Measurements from ENCODE around the gene RAB31. TPM values are rescaled to one million over a fixed set of nuclear protein-coding genes. Genes with fewer than 3 reads are reported as not detected.

RAB31 gene
- total and polyA plus RNA-seq, 2 of the 13 experiments (the other 11 are each of a cell fraction or from before 2014, with no cell fraction given) = 1.1 to 1.7 TPM

DNA sequence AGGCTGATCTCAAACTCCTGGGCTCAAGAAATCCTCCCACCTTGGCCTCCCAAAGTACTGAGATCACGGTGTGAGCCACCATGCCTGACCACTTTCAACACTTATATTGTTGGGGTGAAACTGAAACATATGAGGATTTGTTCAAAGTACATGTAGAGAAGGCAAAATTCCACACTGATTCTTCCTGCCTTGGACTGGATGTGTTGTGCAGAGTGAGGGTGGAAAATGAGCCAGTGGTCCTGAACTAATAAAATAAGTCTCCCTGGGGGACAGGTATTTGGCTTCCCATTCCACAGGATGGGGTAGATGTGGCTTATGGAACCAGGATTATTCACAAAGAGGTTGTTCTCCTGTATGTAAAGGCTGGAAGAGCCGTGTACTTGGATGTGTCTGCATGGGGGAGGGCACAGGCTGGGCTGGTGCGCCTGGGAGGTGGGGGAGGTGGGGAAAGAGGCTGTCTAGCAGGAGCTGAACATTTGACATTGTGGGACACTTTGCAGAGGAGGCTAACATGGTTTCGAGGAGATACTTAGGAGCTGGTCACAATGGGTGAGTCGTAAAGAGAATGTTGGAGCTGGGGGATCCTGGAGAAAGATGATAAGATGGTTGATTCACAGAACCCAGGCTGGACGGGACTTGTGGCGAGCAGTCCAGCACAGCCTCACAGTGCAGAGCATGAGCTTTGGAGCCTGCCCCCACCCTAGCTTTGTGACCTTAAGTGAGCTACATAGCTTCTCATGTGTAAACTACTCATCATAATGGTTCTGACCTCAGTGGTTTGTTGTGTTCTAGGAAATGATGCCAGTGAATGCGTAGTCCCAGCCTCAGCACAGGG, 177.3 kb downstream of the RAB31 start, which contains the start of gene TXNDC2:
TXNDC2 (plus strand) TSS at position 804 of the 835 bp plus-strand sequence. CDS start 708 bp downstream, outside the sequence.
- Histone ChIP-seq H2AFZ (ENCODE audit: low read length) (no peak within 1 kb of the TSS), H4K20me1 (ENCODE audit: insufficient read depth, low read length) (no peaks in the 10 kb centered on the region), H3K27ac (ENCODE audit: extremely low read length, insufficient read depth, low read length) (no peak within 1 kb of the TSS), H3K36me3 (replicated peaks in 1 of 2; ENCODE audit: control insufficient read depth in 1 of 2, insufficient read depth in 2 of 2, low read length in 2 of 2) (no peaks in the 10 kb centered on the region), H3K27me3 (ENCODE audit: control insufficient read depth in 1 of 2, insufficient read depth in 2 of 2, low read length in 2 of 2) (no peaks in the 10 kb centered on the region), H3K9ac (ENCODE audit: insufficient read depth, low read depth, low read length) (no peak within 1 kb of the TSS), H3K4me3 (replicated peaks in 1 of 3; ENCODE audit: insufficient read depth in 1 of 3, low read depth in 2 of 3, low read length in 3 of 3) (no peak within 1 kb of the TSS), H3K9me3 (ENCODE audit: low read length) (no peaks in the 10 kb centered on the region), H3K4me1 (ENCODE audit: insufficient read depth, low read length) (0 out of 2 replicates have a peak, but pooled peaks cover 9% of the 10 kb centered on the region), H3K79me2 (ENCODE audit: insufficient read depth, low read length) (no peaks in the 10 kb centered on the region), H3K4me2 (ENCODE audit: low read depth, low read length) (no peak within 1 kb of the TSS)
- in situ Hi-C loops (cut with HindIII; ENCODE audit: extremely low pct_ligation_motif_present, low pct_unique_long_range_greater_than_20kb) = no loop called here
- 49% methylated on average over 8 of the region's 8 CpGs for WGBS (ENCODE audit: low lambda C conversion rate)
- no peak for DNase-seq (ENCODE audit: low spot score)
- no peak for FAIRE-seq
- intact Hi-C loops (cut with micrococcal nuclease; ENCODE audit: unreplicated experiment) = no loop called here
- POLR2A ChIA-PET = interaction anchor here (1.4 kb wide), 1 partner anchor 15 kb away, joined by 5 read pairs; no protein-coding TSS in a partner anchor
- CTCF ChIA-PET (ENCODE audit: low intra/inter-chr PET ratio, low total read pairs) = no interaction called here
- BruUV-seq (replicated peaks) = no TSS peak
- peak; percentile 38; the same call in 2 of the 3 replicates for ATAC-seq
- TF ChIP-seq, protein P1, sequence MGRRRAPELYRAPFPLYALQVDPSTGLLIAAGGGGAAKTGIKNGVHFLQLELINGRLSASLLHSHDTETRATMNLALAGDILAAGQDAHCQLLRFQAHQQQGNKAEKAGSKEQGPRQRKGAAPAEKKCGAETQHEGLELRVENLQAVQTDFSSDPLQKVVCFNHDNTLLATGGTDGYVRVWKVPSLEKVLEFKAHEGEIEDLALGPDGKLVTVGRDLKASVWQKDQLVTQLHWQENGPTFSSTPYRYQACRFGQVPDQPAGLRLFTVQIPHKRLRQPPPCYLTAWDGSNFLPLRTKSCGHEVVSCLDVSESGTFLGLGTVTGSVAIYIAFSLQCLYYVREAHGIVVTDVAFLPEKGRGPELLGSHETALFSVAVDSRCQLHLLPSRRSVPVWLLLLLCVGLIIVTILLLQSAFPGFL (CRISPR knock-in tag; IDR thresholded peaks at IDR 0.05) = no peak
- no peak for TF ChIP-seq EEA1 (CRISPR knock-in tag; IDR thresholded peaks at IDR 0.05; ENCODE audit: borderline replicate concordance)
- no peak for TF ChIP-seq FOXO1 (CRISPR knock-in tag; IDR thresholded peaks at IDR 0.05)
- no peak for TF ChIP-seq ZBTB4 (CRISPR knock-in tag; IDR thresholded peaks at IDR 0.05; ENCODE audit: borderline replicate concordance)
- TF ChIP-seq, protein P2, sequence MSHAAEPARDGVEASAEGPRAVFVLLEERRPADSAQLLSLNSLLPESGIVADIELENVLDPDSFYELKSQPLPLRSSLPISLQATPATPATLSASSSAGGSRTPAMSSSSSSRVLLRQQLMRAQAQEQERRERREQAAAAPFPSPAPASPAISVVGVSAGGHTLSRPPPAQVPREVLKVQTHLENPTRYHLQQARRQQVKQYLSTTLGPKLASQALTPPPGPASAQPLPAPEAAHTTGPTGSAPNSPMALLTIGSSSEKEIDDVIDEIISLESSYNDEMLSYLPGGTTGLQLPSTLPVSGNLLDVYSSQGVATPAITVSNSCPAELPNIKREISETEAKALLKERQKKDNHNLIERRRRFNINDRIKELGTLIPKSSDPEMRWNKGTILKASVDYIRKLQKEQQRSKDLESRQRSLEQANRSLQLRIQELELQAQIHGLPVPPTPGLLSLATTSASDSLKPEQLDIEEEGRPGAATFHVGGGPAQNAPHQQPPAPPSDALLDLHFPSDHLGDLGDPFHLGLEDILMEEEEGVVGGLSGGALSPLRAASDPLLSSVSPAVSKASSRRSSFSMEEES (CRISPR knock-in tag; IDR thresholded peaks at IDR 0.05) = no peak
- no peak for TF ChIP-seq HDAC2 (CRISPR knock-in tag; IDR thresholded peaks at IDR 0.05)
- no peak for TF ChIP-seq TRAFD1 (CRISPR knock-in tag; IDR thresholded peaks at IDR 0.05; ENCODE audit: borderline replicate concordance)
- no peak for TF ChIP-seq HHEX (CRISPR knock-in tag; IDR thresholded peaks at IDR 0.05)
- TF ChIP-seq, protein P3, sequence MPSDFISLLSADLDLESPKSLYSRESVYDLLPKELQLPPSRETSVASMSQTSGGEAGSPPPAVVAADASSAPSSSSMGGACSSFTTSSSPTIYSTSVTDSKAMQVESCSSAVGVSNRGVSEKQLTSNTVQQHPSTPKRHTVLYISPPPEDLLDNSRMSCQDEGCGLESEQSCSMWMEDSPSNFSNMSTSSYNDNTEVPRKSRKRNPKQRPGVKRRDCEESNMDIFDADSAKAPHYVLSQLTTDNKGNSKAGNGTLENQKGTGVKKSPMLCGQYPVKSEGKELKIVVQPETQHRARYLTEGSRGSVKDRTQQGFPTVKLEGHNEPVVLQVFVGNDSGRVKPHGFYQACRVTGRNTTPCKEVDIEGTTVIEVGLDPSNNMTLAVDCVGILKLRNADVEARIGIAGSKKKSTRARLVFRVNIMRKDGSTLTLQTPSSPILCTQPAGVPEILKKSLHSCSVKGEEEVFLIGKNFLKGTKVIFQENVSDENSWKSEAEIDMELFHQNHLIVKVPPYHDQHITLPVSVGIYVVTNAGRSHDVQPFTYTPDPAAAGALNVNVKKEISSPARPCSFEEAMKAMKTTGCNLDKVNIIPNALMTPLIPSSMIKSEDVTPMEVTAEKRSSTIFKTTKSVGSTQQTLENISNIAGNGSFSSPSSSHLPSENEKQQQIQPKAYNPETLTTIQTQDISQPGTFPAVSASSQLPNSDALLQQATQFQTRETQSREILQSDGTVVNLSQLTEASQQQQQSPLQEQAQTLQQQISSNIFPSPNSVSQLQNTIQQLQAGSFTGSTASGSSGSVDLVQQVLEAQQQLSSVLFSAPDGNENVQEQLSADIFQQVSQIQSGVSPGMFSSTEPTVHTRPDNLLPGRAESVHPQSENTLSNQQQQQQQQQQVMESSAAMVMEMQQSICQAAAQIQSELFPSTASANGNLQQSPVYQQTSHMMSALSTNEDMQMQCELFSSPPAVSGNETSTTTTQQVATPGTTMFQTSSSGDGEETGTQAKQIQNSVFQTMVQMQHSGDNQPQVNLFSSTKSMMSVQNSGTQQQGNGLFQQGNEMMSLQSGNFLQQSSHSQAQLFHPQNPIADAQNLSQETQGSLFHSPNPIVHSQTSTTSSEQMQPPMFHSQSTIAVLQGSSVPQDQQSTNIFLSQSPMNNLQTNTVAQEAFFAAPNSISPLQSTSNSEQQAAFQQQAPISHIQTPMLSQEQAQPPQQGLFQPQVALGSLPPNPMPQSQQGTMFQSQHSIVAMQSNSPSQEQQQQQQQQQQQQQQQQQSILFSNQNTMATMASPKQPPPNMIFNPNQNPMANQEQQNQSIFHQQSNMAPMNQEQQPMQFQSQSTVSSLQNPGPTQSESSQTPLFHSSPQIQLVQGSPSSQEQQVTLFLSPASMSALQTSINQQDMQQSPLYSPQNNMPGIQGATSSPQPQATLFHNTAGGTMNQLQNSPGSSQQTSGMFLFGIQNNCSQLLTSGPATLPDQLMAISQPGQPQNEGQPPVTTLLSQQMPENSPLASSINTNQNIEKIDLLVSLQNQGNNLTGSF (CRISPR knock-in tag; IDR thresholded peaks at IDR 0.05) = no peak
